IMR-90 (cell line): ENCODE measurements around the gene FUBP3.

Experiments used
- CEBPB ChIP-seq: IDR thresholded peaks from 2 replicates; pipeline ENCODE4 v1.6.1; 2012; ENCODE audit warnings: low read depth, low read length, improper control_type of control experiment
- ELK1 ChIP-seq: fragments of 150-350 bp; IDR thresholded peaks from 2 replicates; pipeline ENCODE4 v1.6.1; 2016; ENCODE audit warnings: low read depth, mild to moderate bottlenecking, low read length, moderate library complexity, borderline replicate concordance
- FOS ChIP-seq: fragments of 150-350 bp; IDR thresholded peaks from 2 replicates; pipeline ENCODE4 v1.6.1; 2016; ENCODE audit warnings: low read depth, low read length
- MAFK ChIP-seq: IDR thresholded peaks from 2 replicates; pipeline ENCODE4 v1.6.1; 2012; ENCODE audit warnings: low read depth, low read length, improper control_type of control experiment
- MAZ ChIP-seq: IDR thresholded peaks from 2 replicates; pipeline ENCODE4 v1.6.1; 2012; ENCODE audit warnings: low read depth, mild to moderate bottlenecking, low read length, improper control_type of control experiment, moderate library complexity, borderline replicate concordance
- MXI1 ChIP-seq: IDR thresholded peaks from 2 replicates; pipeline ENCODE4 v1.6.1; 2012; ENCODE audit warnings: low read depth, mild to moderate bottlenecking, low read length, moderate library complexity, borderline replicate concordance
- POLR2A ChIP-seq: IDR thresholded peaks from 2 replicates; pipeline ENCODE4 v1.6.1; 2012; ENCODE audit warnings: mild to moderate bottlenecking, low read depth, low read length
- RAD21 ChIP-seq: IDR thresholded peaks from 2 replicates; pipeline ENCODE4 v1.6.1; 2012; ENCODE audit warnings: low read length, improper control_type of control experiment
- RCOR1 ChIP-seq: IDR thresholded peaks from 2 replicates; pipeline ENCODE4 v1.6.1; 2012; ENCODE audit warnings: mild to moderate bottlenecking, low read length, improper control_type of control experiment; ENCODE audit not compliant: insufficient replicate concordance
- SMC3 ChIP-seq: fragments of 150-350 bp; IDR thresholded peaks from 2 replicates; pipeline ENCODE4 v1.6.1; 2016; ENCODE audit warnings: low read depth, mild to moderate bottlenecking, antibody characterized with exemption, low read length, moderate library complexity
- TF ChIP-seq, protein P1 (sequence below): conservative IDR thresholded peaks from 2 replicates; pipeline ENCODE4 v1.5.1; 2012; ENCODE audit warnings: mild to moderate bottlenecking, low read depth, low read length, improper control_type of control experiment

DNA sequence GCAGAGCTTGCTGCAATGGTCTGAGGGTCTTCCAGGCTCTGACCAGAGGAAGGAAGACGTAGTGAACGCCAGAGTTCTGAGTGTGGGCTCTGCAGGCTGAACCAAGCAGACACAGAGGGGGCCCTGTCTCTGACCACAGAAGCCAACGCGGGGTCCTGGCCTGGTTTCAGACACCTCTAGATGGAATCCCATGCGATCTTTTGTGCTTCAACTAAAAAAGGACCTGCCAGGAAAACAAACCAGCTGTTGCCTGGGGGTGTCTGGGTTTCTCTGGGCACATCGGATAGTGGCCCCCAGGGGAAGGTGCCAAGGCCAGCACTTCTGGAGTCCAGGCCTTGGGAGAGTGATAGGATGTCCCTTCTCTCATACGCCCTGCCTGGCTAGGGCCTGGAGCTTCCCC lies 97.9 kb downstream of the FUBP3 start:
- TF ChIP-seq, protein P1, sequence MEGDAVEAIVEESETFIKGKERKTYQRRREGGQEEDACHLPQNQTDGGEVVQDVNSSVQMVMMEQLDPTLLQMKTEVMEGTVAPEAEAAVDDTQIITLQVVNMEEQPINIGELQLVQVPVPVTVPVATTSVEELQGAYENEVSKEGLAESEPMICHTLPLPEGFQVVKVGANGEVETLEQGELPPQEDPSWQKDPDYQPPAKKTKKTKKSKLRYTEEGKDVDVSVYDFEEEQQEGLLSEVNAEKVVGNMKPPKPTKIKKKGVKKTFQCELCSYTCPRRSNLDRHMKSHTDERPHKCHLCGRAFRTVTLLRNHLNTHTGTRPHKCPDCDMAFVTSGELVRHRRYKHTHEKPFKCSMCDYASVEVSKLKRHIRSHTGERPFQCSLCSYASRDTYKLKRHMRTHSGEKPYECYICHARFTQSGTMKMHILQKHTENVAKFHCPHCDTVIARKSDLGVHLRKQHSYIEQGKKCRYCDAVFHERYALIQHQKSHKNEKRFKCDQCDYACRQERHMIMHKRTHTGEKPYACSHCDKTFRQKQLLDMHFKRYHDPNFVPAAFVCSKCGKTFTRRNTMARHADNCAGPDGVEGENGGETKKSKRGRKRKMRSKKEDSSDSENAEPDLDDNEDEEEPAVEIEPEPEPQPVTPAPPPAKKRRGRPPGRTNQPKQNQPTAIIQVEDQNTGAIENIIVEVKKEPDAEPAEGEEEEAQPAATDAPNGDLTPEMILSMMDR = no peak
- TF ChIP-seq POLR2A (no peak), SMC3 (no peak), ELK1 (no peak), RAD21 (no peak), MAZ (no peak), MAFK (no peak), MXI1 (no peak), CEBPB (no peak), FOS (no peak), RCOR1 (no peak)
